Measurements from ENCODE around the gene UBE2N.

DNA sequence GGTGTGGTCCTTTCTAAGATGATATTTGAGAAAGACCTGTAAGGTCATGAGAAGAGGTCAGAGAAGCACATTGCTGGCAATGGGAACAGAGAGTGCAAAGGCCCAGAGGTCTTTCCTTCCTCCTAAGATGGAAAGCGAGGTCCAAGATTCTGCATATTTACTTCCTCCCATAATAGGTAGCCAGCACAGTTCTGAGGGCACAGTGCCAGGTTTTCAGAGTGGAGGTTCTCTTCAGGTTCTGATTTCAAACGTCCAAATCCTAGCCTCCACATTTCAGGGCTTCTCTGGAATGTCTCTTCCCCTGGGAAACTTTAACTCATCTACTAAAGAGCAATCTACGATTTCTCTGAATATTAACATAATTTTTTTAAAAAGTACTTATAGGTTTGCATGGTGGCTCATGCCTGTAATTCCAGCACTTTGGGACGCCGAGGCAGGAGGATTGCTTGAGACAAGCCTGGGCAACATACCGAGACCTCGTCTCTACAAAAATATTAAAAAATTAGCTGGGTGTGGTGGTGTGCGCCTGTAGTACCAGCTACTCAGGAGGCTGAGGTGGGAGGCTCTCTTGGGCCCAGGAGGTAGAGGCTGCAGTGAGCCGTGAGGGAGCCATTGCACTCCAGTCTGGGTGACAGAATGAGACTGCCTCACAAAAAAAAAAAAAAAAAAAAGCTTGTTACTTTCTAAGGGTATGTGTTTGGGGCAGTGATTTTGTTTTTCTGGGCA, 25.0 kb upstream of the UBE2N start:
- TF ChIP-seq POLR2A (IDR thresholded peaks at IDR 0.05; ENCODE audit: low read depth, low read length) (no peak), POLR2AphosphoS5 (IDR thresholded peaks at IDR 0.05; ENCODE audit: low read depth, low read length) (no peak), TAF1 (IDR thresholded peaks at IDR 0.05; ENCODE audit: borderline replicate concordance, low read depth, low read length) (no peak)

Data from GM12892 (cell line).